ENCODE results near the gene MTX3. TPM values are rescaled to one million over a fixed set of nuclear protein-coding genes. Genes with fewer than 3 reads are reported as not detected.

MTX3 gene
- total RNA-seq, 4 donors from 2014 or later = 17.4 to 22.6 (median 20.0) TPM

DNA sequence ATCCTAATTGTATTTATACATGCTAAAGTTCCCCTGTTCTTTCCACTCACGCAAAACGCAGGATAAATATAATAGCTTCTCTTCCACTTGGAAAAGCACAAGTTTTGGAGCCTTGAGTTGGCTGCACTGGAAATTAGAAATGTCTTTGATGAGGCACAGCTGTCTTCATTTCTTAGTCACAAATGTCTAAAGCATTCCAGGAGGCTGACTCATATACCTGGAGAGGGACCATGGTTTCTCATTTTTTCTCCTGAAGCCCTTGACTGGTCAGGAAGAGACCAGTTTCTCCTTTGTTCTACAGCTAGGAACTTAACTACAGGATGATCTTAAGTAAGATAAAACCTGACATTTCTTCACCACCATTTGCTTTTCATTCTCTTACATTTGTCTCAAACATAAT is 16.2 kb downstream of the MTX3 start:
- H3K27me3 ChIP-seq = no peaks in the 10 kb centered on the region
- H3K27ac ChIP-seq = peak overlapping the region in 1 of 4 donors; percentile 17
- peaks cover 0 to 48% of the 10 kb centered on the region in 2 donors for H3K36me3 ChIP-seq
- no peaks in the 10 kb centered on the region for H3K4me1 ChIP-seq
- peak; percentile 53 for ATAC-seq
- H3K9me3 ChIP-seq = no peaks in the 10 kb centered on the region
- TF ChIP-seq CTCF (IDR thresholded peaks at IDR 0.05) = no peak
- peak; percentile 34 for TF ChIP-seq POLR2AphosphoS5 (IDR thresholded peaks at IDR 0.05)
- 44 to 62% methylated on average over 2 of the region's 2 CpGs for WGBS, 2 donors (ENCODE audit: low coverage in 1 of 2)
- H3K4me3 ChIP-seq = no peak overlapping the region

DNA sequence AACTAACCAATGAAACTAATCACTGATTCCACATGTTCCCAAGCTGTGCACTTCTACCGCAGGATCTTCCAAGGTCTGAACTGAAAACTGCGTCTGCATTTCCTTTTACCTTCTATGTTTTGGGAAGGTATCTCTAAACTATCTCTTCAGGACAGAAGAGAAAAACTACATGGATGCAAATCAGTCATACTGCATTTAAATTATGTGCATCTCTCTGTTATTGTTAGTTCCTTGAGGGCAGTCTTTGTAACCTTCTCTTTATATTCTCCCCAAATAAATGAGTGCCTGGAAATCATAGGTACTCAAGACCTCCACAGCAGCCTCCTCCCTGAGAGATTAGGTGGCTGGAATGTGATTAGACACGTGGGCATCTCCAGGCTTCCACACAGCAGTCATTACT is 17.1 kb downstream of the MTX3 start:
- Histone ChIP-seq H3K27ac (no peak overlapping the region), H3K27me3 (peaks cover 4% of the 10 kb centered on the region), H3K4me3 (no peak overlapping the region), H3K36me3 (peaks cover 0 to 39% of the 10 kb centered on the region in 2 donors), H3K4me1 (no peaks in the 10 kb centered on the region), H3K9me3 (no peaks in the 10 kb centered on the region)
- TF ChIP-seq CTCF (IDR thresholded peaks at IDR 0.05) = no peak
- no peak for TF ChIP-seq POLR2A (IDR thresholded peaks at IDR 0.05)
- no peak for TF ChIP-seq POLR2AphosphoS5 (IDR thresholded peaks at IDR 0.05)
- TF ChIP-seq EP300 (IDR thresholded peaks at IDR 0.05) = no peak
- WGBS, 2 donors (ENCODE audit: low coverage in 1 of 2) = 70 to 80% methylated on average over 3 of the region's 3 CpGs
- ATAC-seq = no peak

GRCh38 chr5:79973511-79973910 is 17.6 kb downstream of the MTX3 start:
- TF ChIP-seq POLR2AphosphoS5 (IDR thresholded peaks at IDR 0.05) (no peak), POLR2A (IDR thresholded peaks at IDR 0.05) (no peak), CTCF (IDR thresholded peaks at IDR 0.05) (no peak), EP300 (IDR thresholded peaks at IDR 0.05) (no peak)
- no peak overlapping the region for H3K4me3 ChIP-seq
- H3K4me1 ChIP-seq = no peaks in the 10 kb centered on the region
- H3K36me3 ChIP-seq = peaks cover 0 to 35% of the 10 kb centered on the region in 2 donors
- peaks cover 4% of the 10 kb centered on the region for H3K27me3 ChIP-seq
- H3K27ac ChIP-seq = no peak overlapping the region
- no peaks in the 10 kb centered on the region for H3K9me3 ChIP-seq
- no peak for ATAC-seq
- 69 to 71% methylated on average over 2 to 3 of the region's 3 CpGs for WGBS, 2 donors (ENCODE audit: low coverage in 1 of 2)

DNA sequence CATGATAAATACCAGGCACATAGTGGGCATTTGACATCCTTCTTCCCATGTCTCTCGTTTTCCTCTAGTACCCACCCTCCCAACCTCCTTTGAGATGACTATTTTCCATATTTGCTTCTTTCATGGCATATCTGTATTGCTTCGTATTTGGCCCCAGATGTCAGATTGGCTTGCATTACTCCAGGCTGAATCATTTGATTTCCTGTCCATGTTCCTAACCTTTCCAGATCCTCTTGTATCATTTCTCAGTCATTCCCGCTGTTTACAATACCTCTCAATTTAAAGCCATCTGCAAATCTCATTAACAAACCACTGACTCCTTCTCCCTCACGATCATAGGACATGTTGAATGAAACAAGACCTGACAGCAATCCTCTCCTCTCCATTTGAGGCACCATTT is 19.9 kb downstream of the MTX3 start:
- Histone ChIP-seq H3K9me3 (no peaks in the 10 kb centered on the region), H3K27ac (no peak overlapping the region), H3K4me1 (no peaks in the 10 kb centered on the region), H3K27me3 (peaks cover 8% of the 10 kb centered on the region), H3K36me3 (peaks cover 0 to 12% of the 10 kb centered on the region in 2 donors), H3K4me3 (no peak overlapping the region)
- no peak for TF ChIP-seq CTCF (IDR thresholded peaks at IDR 0.05)
- no peak for TF ChIP-seq POLR2A (IDR thresholded peaks at IDR 0.05)
- no peak for TF ChIP-seq EP300 (IDR thresholded peaks at IDR 0.05)
- TF ChIP-seq POLR2AphosphoS5 (IDR thresholded peaks at IDR 0.05) = no peak
- ATAC-seq = no peak
- 44 to 67% methylated on average over 4 of the region's 4 CpGs for WGBS, 2 donors (ENCODE audit: low coverage in 1 of 2)

DNA sequence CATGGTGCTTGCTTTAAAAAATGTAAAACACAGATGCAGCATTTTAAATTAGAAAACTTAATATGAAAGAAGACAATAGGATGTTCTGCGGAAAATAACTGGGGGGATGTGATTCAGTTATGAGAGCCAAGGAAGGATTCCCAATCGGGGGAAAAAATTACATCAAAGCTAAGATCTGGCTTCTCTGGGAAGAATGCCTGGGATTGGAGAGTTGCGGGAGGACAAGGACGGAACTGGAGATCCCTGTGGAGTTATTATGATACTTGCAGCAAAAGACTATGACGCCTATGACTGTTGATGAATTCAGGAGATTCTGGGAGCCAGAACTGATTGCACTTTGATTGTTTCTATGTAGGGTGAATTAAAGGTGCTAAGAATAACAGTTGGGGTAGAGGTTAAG is 24.6 kb downstream of the MTX3 start:
- no peaks in the 10 kb centered on the region for H3K9me3 ChIP-seq
- H3K4me3 ChIP-seq = no peak overlapping the region
- peaks cover 8% of the 10 kb centered on the region for H3K27me3 ChIP-seq
- 59 to 71% methylated on average over 4 to 5 of the region's 5 CpGs for WGBS, 2 donors (ENCODE audit: low coverage in 1 of 2)
- H3K27ac ChIP-seq = no peak overlapping the region
- no peak for TF ChIP-seq EP300 (IDR thresholded peaks at IDR 0.05)
- no peak for TF ChIP-seq CTCF (IDR thresholded peaks at IDR 0.05)
- no peak for TF ChIP-seq POLR2A (IDR thresholded peaks at IDR 0.05)
- TF ChIP-seq POLR2AphosphoS5 (IDR thresholded peaks at IDR 0.05) = no peak
- ATAC-seq = no peak
- H3K36me3 ChIP-seq = no peaks in the 10 kb centered on the region
- no peaks in the 10 kb centered on the region for H3K4me1 ChIP-seq

Data from gastroesophageal sphincter (tissue), 4 donors.